Mucosa of gallbladder (tissue), 1 donor: ENCODE data around the gene REXO1. TPM values are rescaled to one million over a fixed set of nuclear protein-coding genes. Genes with fewer than 3 reads are reported as not detected.

Experiments
- DNase-seq: peaks from one replicate; pipeline ENCODE4 v3.0.0-alpha.2; 2020; ENCODE audit warnings: low spot score
- total RNA-seq: library from RNA; stranded (reverse); gene quantifications from one replicate; pipeline ENCODE4 v1.2.1, GENCODE V29; 2021
- donor health status: DM: no; HTN: no; CAD: no.

Gene REXO1
- total RNA-seq, 1 donor from 2014 or later = 39.2 TPM

GRCh38 chr19:1849886-1850398 lies 1.7 kb upstream of the REXO1 start:
- DNase-seq = no peak

- DNase-seq = no peak
Measured at GRCh38 chr19:1849132-1849474, 820 bp upstream of the REXO1 start.

GRCh38 chr19:1847684-1848398 lies 442 bp downstream of the REXO1 start:
- DNase-seq = no peak

GRCh38 chr19:1847348-1847683 lies 967 bp downstream of the REXO1 start:
- no peak for DNase-seq

GRCh38 chr19:1846517-1847204 lies 1.6 kb downstream of the REXO1 start:
- no peak for DNase-seq

GRCh38 chr19:1845642-1846041 lies 2.6 kb downstream of the REXO1 start:
- no peak for DNase-seq

GRCh38 chr19:1845125-1845515 lies 3.2 kb downstream of the REXO1 start:
- no peak for DNase-seq

- DNase-seq = no peak
Measured at GRCh38 chr19:1844513-1845124, 3.7 kb downstream of the REXO1 start.

- DNase-seq = no peak
Measured at GRCh38 chr19:1843646-1844394, 4.5 kb downstream of the REXO1 start.

- no peak for DNase-seq
Measured at GRCh38 chr19:1843116-1843515, 5.2 kb downstream of the REXO1 start.

GRCh38 chr19:1841209-1841924 lies 6.9 kb downstream of the REXO1 start:
- DNase-seq = no peak

- DNase-seq = no peak
Measured at GRCh38 chr19:1840541-1841115, 7.7 kb downstream of the REXO1 start.

GRCh38 chr19:1839658-1840540 lies 8.4 kb downstream of the REXO1 start:
- no peak for DNase-seq

GRCh38 chr19:1837625-1838105 lies 10.6 kb downstream of the REXO1 start:
- no peak for DNase-seq

GRCh38 chr19:1837222-1837565 lies 11.1 kb downstream of the REXO1 start:
- DNase-seq = no peak

GRCh38 chr19:1836458-1837221 lies 11.6 kb downstream of the REXO1 start:
- DNase-seq = no peak

- DNase-seq = no peak
Measured at GRCh38 chr19:1833540-1833939, 14.7 kb downstream of the REXO1 start.

- DNase-seq = no peak
Measured at GRCh38 chr19:1832046-1832663, 16.1 kb downstream of the REXO1 start.

- DNase-seq = no peak
Measured at GRCh38 chr19:1830978-1831377, 17.3 kb downstream of the REXO1 start.
